Astrocyte (in vitro differentiated cells and primary cell): Measurements from ENCODE around the gene BMPR2.

Experiments
- EZH2 ChIP-seq: IDR thresholded peaks from 2 replicates; pipeline ENCODE4 v1.6.1; 2012; ENCODE audit warnings: mild to moderate bottlenecking, low read length, inconsistent platforms; ENCODE audit not compliant: insufficient read depth
- TF ChIP-seq, protein P1 (sequence below): IDR thresholded peaks from 2 replicates; pipeline ENCODE4 v1.5.1; 2011; ENCODE audit warnings: low read depth, mild to moderate bottlenecking, inconsistent platforms, low read length, moderate library complexity; ENCODE audit not compliant: insufficient read depth

GRCh38 chr2:202418027-202418426 is 41.9 kb downstream of the BMPR2 start:
- TF ChIP-seq, protein P1, sequence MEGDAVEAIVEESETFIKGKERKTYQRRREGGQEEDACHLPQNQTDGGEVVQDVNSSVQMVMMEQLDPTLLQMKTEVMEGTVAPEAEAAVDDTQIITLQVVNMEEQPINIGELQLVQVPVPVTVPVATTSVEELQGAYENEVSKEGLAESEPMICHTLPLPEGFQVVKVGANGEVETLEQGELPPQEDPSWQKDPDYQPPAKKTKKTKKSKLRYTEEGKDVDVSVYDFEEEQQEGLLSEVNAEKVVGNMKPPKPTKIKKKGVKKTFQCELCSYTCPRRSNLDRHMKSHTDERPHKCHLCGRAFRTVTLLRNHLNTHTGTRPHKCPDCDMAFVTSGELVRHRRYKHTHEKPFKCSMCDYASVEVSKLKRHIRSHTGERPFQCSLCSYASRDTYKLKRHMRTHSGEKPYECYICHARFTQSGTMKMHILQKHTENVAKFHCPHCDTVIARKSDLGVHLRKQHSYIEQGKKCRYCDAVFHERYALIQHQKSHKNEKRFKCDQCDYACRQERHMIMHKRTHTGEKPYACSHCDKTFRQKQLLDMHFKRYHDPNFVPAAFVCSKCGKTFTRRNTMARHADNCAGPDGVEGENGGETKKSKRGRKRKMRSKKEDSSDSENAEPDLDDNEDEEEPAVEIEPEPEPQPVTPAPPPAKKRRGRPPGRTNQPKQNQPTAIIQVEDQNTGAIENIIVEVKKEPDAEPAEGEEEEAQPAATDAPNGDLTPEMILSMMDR, result no peak
- TF ChIP-seq EZH2, result no peak
